Hematopoietic multipotent progenitor cell treated with erythropoietin and hydrocortisone succinate and interleukin-3 and kit ligand, for 4 days (in vitro differentiated cells): ENCODE data around the gene ARL14.
A peak's percentile ranks its signal among the peaks of the same experiment; 100 is the strongest.

Source experiments
- DNase-seq: peaks from one replicate; pipeline ENCODE4 v3.0.0-alpha.2; 2015

ARL14 gene

DNA sequence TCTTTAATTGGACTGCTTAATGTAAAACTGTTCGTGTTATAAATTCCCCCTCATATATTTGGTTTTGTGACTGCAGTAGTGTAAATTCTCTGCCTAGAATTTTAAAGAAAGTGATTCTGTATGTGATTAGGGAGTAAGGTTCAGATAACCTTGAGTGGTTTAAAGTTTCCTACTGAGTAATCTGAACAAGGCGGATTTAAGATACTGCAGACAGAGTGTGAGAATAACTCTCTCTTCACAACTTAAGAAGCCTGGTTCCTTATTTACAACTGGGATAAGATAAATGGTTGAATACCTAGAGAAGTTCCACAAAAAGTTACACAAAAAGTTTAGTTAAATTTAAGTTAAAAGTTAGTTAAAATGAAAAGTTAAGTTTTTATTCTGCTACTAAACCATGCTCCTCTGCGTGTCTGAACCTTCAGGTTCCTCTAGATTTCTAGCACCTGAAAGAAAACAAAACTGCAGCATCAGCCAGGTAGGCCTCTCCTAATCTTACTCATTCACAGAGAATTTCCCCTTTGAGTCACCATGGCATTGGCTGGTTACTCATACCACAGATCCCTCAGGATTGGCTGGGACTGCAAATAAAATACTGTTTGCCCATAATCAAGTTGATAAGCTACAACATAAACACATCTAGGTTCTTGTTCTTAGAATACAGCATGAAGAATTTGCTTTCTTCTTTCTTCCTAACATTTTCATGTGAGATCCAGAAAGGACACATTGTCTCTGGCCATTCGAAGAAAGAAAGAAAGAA is at the start of gene ARL14:
Gene ARL14, plus strand, starts transcription at position 614 of the 757 bp plus-strand sequence. CDS start 187 bp downstream, outside the sequence.
- DNase-seq, result no peak

DNA sequence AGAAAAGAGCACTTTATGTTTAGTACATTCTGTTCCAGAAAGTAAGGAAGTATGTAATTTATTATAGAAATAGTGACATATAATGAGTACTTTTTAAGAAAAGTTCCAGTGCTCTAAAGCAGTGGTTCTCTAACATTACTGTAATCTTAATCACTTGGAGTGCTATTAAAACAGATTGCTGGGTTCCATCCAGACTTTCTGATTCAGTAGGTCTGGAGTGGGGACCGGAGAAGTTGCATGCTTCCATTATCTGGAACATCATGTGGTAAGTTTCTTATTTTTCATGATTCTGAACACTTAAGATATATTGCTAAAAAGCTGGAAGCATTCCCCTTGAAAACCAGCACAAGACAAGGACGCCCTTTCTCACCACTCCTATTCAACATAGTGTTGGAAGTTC is 47.5 kb upstream of the ARL14 start:
- no peak for DNase-seq

DNA sequence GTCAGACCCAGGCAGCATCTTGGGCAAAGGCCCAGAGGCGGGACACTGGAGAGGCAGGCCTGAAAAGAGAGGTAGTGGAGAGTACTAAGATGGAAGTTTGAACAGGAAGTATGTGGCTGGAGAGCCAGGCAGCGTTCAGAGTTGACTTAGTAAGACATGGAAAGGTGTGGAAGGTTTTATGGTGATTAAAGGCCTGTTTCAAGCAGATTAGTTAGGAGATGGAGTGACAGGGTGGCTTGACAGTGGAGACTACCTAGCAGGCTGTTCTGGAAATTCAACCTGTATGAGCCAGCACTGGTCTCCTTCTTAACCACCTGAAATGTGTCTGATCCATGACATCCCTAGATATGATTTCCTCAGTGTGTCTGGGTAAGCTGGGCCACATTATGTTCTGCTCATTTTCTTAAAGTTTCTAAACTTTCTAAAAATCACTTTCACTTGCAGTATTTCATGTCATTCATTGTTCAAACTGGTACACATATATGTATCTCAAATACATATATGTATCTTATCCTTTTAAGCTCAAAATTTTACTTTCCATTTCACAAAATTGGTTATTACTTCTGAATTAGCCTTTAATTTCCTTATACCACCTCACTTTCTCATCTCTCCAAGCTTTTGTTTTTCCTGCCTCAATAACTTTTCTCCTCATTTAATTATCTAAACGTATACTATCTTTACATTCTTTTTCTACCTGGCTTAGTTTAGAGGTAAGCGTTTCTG is 43.4 kb upstream of the ARL14 start:
- DNase-seq, result no peak

- DNase-seq, result no peak
Observed at GRCh38 chr3:160635213-160635612, 41.7 kb upstream of the ARL14 start.

DNA sequence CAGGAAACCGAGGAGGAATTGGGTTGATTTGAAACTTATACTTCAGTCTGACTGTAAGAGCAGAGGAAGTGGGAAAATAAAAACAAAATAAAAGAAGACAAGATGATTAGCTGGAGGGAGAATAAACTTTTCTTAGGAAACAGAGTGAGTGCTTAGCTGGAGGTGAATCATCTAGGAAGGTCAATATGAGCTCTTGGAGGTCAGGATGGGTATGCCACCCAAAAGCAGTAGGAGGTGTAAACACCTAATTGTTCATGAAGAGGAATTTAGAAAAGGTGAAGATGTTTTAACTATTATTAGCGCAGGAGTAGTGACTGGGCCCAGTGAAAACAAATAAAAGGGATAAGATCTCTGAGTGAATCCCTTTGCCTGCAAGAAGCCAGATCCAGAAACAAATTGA is 39.9 kb upstream of the ARL14 start:
- no peak for DNase-seq

- no peak for DNase-seq
Observed at GRCh38 chr3:160638184-160638583, 38.8 kb upstream of the ARL14 start.

DNA sequence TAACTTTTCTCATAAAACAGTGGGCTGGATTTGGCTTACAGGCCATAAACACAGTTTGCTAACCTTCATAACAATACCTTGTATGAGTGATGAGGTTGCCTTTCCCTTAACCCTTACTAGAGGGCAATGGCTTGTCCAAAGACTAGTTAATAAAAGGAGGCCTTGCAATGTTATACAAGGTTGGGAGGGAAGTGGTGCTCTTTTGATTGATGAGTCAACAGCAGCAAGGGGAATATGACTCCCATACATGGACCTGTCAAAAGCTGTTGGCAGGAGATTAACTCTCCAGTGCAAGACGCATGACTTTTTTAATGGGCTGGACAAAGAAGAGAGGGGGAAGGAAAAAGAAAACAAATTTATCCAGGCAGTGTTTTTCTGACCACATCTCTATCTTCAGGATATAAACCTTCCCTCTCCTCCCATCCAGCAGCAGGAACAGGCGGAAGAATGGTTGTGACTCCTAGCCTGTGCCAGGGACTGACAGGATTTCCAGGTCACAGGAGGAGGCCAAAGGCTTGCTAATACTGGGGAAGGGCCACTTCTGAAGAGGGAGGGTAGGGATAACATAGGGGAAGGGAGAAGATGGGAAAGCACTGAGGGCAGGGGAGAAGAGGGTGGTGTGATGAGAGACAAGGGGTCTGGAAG is 35.2 kb upstream of the ARL14 start:
- DNase-seq, result peak; percentile 16

DNA sequence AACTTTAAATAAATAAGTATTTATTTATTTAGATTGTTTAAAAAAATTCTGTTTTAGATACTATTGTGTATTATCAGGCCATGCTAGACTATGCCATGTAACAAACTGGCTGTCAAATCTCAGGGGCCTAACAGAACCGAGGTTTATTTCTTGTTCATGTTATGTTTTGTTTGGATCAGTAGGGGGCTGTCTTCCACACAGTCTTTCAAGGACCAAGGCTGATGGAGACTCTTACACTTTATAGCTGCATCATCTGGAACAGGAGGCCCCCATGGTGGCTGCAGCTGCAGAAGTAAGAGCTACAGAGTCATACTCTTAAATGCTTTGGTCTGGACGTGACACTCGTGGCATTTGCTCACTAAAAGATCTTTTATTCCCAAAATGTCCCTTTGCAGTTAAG is 33.0 kb upstream of the ARL14 start:
- no peak for DNase-seq

DNA sequence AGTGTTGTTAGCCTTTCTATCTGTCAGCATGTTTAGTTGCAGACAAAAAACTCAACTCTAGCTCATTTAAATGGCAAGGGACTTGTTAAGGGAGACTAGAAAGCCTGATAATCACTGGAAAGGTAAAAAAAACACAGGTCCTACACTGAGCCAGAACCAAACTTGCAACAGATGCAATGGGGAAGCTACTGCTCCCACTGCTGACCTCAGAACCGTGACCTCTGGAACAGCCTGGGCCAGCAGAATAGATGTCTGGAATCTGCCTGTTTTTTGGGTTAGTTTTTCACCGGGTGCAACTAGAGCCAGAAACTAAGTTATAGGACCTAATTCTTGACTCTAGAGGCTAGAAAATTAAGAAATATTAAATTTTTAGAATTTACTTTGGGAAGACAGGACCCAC is 32.5 kb upstream of the ARL14 start:
- no peak for DNase-seq

DNA sequence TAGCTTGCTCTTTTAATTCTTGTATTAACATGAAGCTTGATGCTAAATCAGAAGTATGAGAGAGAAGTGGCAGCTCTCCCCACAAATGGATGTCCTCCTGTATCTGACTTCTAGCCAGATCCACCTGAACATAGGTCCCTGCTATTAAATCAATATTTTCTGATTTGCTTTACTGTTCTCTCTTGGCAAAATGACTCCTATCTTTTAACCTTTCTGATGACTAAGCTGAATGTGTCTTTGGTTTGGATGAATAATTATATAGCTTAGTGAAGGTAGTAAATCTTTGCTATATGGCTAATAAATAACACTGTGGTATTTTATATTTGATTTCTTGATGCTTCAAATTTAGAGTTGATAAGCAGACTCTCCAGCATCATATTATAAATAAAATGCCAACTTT is 28.3 kb upstream of the ARL14 start:
- no peak for DNase-seq

- no peak for DNase-seq
Observed at GRCh38 chr3:160649596-160649995, 27.4 kb upstream of the ARL14 start.

- DNase-seq, result no peak
Observed at GRCh38 chr3:160653512-160653911, 23.4 kb upstream of the ARL14 start.

DNA sequence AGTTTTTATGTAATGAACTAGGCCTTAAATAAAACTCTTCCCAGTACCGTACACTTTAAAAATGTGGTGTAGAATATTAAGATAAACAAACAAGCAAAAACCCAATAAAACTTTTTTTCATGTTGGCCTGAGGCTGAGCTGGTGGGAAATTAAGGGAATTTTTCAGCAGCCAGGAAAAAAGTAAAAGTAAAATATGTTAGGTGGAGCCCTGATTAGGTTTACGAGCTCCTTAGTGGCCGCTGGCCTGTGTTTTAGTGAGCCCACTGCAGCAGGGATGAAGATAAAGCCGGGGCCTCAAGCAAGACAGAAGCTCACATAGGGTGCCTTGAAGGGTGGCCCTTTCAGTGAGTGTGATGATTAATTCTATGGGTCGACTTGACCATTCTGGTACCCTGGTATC is 16.1 kb upstream of the ARL14 start:
- no peak for DNase-seq

- DNase-seq, result no peak
Observed at GRCh38 chr3:160661660-160662059, 15.3 kb upstream of the ARL14 start.

DNA sequence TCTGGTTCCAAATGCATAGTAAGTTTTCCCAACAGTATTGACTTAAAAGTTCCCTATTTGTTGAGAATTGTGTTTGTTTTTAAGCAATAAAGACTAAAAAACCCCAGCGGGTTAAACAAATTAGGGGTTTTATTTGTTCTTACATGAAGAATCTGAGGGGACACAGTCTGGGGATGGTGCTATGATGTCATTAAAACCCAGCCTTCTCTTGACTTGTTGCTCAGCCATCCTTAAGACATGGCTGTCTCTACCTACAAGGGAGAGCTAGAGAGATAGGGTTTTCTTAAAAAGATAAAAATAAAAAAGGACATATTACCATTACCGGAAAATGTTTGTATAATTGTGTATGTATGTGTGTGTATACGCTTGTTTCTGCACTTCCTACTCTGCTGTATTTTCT is 11.7 kb upstream of the ARL14 start:
- no peak for DNase-seq

GRCh38 chr3:160665784-160666526 is 11.0 kb upstream of the ARL14 start:
- peak; percentile 41 for DNase-seq

DNA sequence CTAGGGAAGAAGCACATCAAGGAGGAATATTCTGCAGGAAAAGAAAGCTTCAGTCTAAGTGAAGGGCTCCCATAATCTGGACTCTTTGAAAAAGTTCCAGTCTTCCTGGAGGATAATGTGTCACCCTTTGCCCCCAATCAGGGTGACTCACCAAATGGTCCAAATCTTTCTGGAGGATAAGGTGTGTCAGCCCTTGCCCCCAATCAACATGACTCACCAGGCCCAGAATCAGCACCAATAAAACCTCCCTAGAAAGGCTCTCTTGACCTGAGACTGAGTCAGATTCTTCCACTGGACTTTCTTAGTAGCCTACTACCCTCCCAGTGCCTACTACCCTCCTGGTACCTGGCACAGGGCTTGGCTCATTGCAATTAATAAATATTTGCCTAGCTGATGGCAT is 9.5 kb upstream of the ARL14 start:
- no peak for DNase-seq

- DNase-seq, result no peak
Observed at GRCh38 chr3:160668454-160668853, 8.5 kb upstream of the ARL14 start.

- peak; percentile 40 for DNase-seq
Observed at GRCh38 chr3:160671231-160671630, 5.7 kb upstream of the ARL14 start.

DNA sequence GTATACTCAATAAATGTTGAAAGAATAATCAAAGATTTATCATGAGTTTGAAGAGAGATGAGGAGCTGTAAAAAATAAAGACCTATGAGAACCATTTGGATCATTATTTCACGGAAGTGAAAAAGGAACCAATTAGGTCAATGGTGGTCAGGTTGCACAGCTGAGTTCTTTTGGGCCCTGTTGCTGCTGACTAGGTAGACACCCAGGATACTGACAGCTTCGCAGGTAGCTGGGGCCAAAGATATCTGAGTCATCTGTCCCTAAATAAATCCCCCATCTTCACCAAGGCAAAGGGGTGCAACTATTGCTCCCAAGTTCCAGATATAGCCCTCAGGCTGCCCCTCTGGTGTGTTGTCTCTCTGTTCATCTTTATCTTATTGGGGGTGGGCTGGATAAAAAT is 5.0 kb upstream of the ARL14 start:
- no peak for DNase-seq

- no peak for DNase-seq
Observed at GRCh38 chr3:160673188-160673587, 3.8 kb upstream of the ARL14 start.

- DNase-seq, result no peak
Observed at GRCh38 chr3:160675566-160676124, 1.3 kb upstream of the ARL14 start.

DNA sequence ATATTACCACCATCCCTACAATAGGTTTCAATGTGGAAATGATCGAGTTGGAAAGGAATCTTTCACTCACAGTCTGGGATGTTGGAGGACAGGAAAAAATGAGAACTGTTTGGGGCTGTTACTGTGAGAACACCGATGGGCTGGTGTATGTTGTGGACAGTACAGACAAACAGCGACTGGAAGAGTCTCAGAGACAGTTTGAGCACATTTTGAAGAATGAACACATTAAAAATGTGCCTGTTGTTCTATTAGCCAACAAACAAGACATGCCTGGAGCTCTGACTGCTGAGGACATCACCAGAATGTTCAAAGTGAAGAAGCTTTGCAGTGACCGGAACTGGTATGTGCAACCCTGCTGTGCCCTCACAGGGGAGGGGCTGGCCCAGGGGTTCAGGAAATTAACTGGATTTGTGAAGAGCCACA is 510 bp downstream of the ARL14 start:
- no peak for DNase-seq
